ENCODE results near the gene PDLIM7.

GRCh38 chr5:177519463-177520235 lies 22.2 kb upstream of the PDLIM7 start:
- TF ChIP-seq NFRKB (IDR thresholded peaks at IDR 0.05) = no peak
- TF ChIP-seq SUZ12 (IDR thresholded peaks at IDR 0.05) = no peak
- TF ChIP-seq ZNF384 (IDR thresholded peaks at IDR 0.05) = no peak
- TF ChIP-seq TARDBP (IDR thresholded peaks at IDR 0.05) = no peak
- TF ChIP-seq FOXA1 (IDR thresholded peaks at IDR 0.05) = no peak
- TF ChIP-seq FOXM1 (IDR thresholded peaks at IDR 0.05; ENCODE audit: borderline replicate concordance) = no peak
- no peak for TF ChIP-seq BHLHE40 (IDR thresholded peaks at IDR 0.05; ENCODE audit: borderline replicate concordance)
- TF ChIP-seq ELF4 (IDR thresholded peaks at IDR 0.05) = no peak
- TF ChIP-seq ARNT (IDR thresholded peaks at IDR 0.05) = no peak
- TF ChIP-seq PKNOX1 (IDR thresholded peaks at IDR 0.05) = no peak
- TF ChIP-seq LEF1 (IDR thresholded peaks at IDR 0.05; ENCODE audit: borderline replicate concordance) = no peak
- TF ChIP-seq CTBP1 (IDR thresholded peaks at IDR 0.05; ENCODE audit: borderline replicate concordance) = no peak

All from HEK293T (cell line).